Testis (tissue), 2 donors: ENCODE results near the gene SLC38A4.

Source experiments
- CTCF ChIP-seq, 3 experiments: fragments of 450-650 bp in 2 of 3; fragments of 200-600 bp in 1 of 3; sonication (generic) in 1 of 3; IDR thresholded peaks; one replicate each; pipeline ENCODE4 v1.5.1; 2016 to 2019; ENCODE audit warnings: antibody characterized with exemption in 3 of 3, mild to moderate bottlenecking in 2 of 3, moderate library complexity in 1 of 3
- POLR2A ChIP-seq: fragments of 450-650 bp; IDR thresholded peaks from one replicate; pipeline ENCODE4 v1.6.1; 2017; ENCODE audit warnings: antibody characterized with exemption, mild to moderate bottlenecking, moderate library complexity

GRCh38 chr12:46865311-46865710 is 39.5 kb upstream of the SLC38A4 start:
- no peak for TF ChIP-seq CTCF (IDR thresholded peaks at IDR 0.05)
- no peak for TF ChIP-seq POLR2A
